Muscle layer of duodenum (tissue), 2 donors: Measurements from ENCODE around the gene SIGLEC1.
A peak's percentile ranks its signal among the peaks of the same experiment; 100 is the strongest.

Experiments used
- H3K27ac ChIP-seq: one replicate; pipeline ENCODE4 v1.7.0; 2013; ENCODE audit warnings: mild to moderate bottlenecking, low read length
- H3K27me3 ChIP-seq: one replicate; pipeline ENCODE4 v1.7.0; 2013; ENCODE audit warnings: low read depth, mild to moderate bottlenecking, control low read depth, low read length
- H3K36me3 ChIP-seq, 2 donors: one replicate each; pipeline ENCODE4 v1.7.0; 2013; ENCODE audit warnings: low read length in 2 of 2, control low read depth in 1 of 2, mild to moderate bottlenecking in 1 of 2; ENCODE audit not compliant: insufficient read depth in 2 of 2, control insufficient read depth in 1 of 2
- H3K4me1 ChIP-seq, 2 donors: one replicate each; pipeline ENCODE4 v1.7.0; 2013; ENCODE audit warnings: low read length in 2 of 2, mild to moderate bottlenecking in 2 of 2, control low read depth in 1 of 2, moderate library complexity in 1 of 2; ENCODE audit not compliant: insufficient read depth in 2 of 2, control insufficient read depth in 1 of 2
- H3K4me3 ChIP-seq, 2 donors: one replicate each; pipeline ENCODE4 v1.7.0; 2013; ENCODE audit warnings: low read length in 2 of 2, low read depth in 1 of 2, mild to moderate bottlenecking in 1 of 2
- H3K9me3 ChIP-seq, 2 donors: one replicate each; pipeline ENCODE4 v1.7.0; 2013; ENCODE audit warnings: low read length in 2 of 2, control low read depth in 1 of 2, mild to moderate bottlenecking in 1 of 2; ENCODE audit not compliant: control insufficient read depth in 1 of 2
- donor health status: healthy.

The SIGLEC1 gene

GRCh38 chr20:3681931-3682781 is 30.2 kb downstream of the SIGLEC1 start, which contains the start of gene ADAM33:
Gene ADAM33, minus strand, starts transcription at chr20:3682010. Its CDS starts 6 bp downstream, at chr20:3682004.
- H3K4me3 ChIP-seq = peak within 1 kb of the TSS; percentile 57 to 75
- peak within 1 kb of the TSS; percentile 76 for H3K27ac ChIP-seq
- peaks cover 20 to 52% of the 10 kb centered on the region in 2 donors for H3K4me1 ChIP-seq
- no peaks in the 10 kb centered on the region for H3K36me3 ChIP-seq
- no peaks in the 10 kb centered on the region for H3K27me3 ChIP-seq
- no peaks in the 10 kb centered on the region for H3K9me3 ChIP-seq

- no peaks in the 10 kb centered on the region for H3K9me3 ChIP-seq
- H3K4me1 ChIP-seq = peaks cover 16 to 51% of the 10 kb centered on the region in 2 donors
- H3K36me3 ChIP-seq = no peaks in the 10 kb centered on the region
- peak overlapping the region; percentile 76 for H3K27ac ChIP-seq
- peak overlapping the region; percentile 57 to 75 for H3K4me3 ChIP-seq
- no peaks in the 10 kb centered on the region for H3K27me3 ChIP-seq
Measured at GRCh38 chr20:3681352-3681930, 31.0 kb downstream of the SIGLEC1 start.

- no peaks in the 10 kb centered on the region for H3K9me3 ChIP-seq
- no peaks in the 10 kb centered on the region for H3K36me3 ChIP-seq
- peaks cover 15 to 45% of the 10 kb centered on the region in 2 donors for H3K4me1 ChIP-seq
- peak overlapping the region; percentile 76 for H3K27ac ChIP-seq
- peak overlapping the region; percentile 57 to 75 for H3K4me3 ChIP-seq
- no peaks in the 10 kb centered on the region for H3K27me3 ChIP-seq
Measured at GRCh38 chr20:3680701-3681351, 31.6 kb downstream of the SIGLEC1 start.

DNA sequence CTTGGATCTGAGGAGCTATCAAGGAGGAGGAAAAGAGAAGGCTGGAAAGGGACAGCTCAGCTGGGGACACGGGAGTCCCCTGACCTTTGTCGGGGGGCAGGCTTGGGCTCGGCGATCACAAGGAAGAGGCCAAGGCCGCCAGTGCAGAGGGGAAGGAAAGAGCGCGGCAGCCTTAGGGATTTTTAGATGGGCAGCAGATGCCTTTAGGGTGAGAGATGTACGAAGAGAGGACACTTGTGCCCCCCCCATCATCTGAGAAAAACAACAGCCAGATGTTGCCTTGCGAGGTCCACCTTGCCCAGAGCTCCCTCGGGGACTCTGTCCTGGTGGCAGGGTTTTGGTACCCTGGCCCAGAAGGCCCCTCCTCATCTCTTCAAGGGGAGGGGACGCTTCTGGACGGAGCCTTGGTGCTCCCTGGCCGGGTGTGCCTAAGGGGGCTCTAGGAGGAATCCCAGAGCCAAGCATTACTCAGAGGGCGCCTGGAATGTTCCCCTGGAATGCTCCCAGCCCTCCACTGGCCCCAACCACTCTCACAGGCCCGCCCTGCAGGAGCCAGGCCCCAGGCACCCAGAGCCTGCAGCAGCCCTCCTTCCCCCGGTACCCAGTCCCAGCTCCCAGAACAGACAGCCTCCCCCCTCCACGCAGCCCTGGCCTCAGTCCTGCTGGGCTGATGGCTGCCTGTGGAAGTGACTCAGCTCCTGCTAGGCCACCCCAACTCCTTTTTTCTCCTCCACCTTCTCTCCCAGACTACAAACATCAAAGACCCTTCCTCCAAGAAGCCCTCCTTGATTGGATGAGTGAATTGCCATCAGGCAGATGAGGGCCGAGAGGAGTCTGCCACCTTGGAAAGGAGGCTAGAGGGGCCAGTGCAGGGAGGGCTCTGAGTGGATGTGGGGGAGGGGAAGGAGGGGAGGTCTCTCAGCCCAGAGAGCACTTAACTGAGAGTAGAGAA is 32.4 kb downstream of the SIGLEC1 start:
- Histone ChIP-seq H3K27me3 (no peaks in the 10 kb centered on the region), H3K27ac (peak overlapping the region; percentile 76), H3K4me3 (peak overlapping the region; percentile 57 to 75), H3K36me3 (peaks cover 0 to under 1% of the 10 kb centered on the region in 2 donors), H3K4me1 (peaks cover 15 to 44% of the 10 kb centered on the region in 2 donors), H3K9me3 (no peaks in the 10 kb centered on the region)

DNA sequence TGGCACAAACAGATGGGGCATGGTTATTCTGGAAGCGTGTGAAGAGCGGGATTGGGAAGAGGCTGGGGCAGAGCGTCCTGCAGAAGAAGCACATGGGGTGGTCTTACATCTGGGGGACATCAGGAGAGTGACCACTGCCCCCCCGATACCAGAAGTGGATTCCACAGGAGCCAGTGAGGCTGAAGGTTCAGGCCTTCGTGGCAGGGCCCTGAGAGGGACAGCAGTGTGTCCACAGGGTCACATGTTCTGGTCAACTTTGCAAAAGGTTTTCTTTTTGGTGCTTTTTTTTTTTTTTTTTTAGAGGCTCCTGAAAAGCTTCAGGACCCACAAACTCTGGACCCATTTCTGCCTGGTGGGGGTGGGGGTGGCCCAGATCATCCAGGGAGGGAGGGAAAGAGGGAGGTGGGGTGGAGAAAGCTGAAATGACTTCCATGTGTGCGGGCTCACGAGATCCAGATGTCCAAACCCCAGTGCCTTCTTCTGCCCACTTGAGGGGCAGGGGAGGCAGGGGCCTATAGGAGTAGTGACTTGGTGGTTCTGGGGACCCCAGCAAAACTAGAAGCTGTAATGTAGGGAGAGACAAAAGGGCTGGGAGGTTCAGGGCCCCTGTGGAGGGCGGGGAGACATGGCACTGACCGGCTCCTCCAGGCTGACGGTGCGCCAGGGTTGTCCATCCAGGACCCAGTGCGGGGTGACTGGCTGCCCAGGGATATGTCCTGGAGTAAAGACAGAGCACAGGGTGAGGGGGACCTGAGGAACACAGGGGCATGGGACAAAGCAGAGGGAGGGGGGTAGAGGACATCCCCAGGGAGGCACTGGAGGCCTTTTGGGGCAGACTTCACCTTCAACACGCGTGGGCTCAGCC is 33.3 kb downstream of the SIGLEC1 start:
- peaks cover 15 to 44% of the 10 kb centered on the region in 2 donors for H3K4me1 ChIP-seq
- peak overlapping the region; percentile 76 for H3K27ac ChIP-seq
- H3K27me3 ChIP-seq = no peaks in the 10 kb centered on the region
- H3K4me3 ChIP-seq = peak overlapping the region; percentile 57 to 75
- H3K36me3 ChIP-seq = peaks cover 0 to 7% of the 10 kb centered on the region in 2 donors
- H3K9me3 ChIP-seq = no peaks in the 10 kb centered on the region

- Histone ChIP-seq H3K4me3 (no peak overlapping the region), H3K27ac (peak overlapping the region; percentile 23), H3K36me3 (peaks cover 0 to 13% of the 10 kb centered on the region in 2 donors), H3K27me3 (no peaks in the 10 kb centered on the region), H3K9me3 (no peaks in the 10 kb centered on the region), H3K4me1 (peaks cover 15 to 44% of the 10 kb centered on the region in 2 donors)
Measured at GRCh38 chr20:3678198-3678597, 34.2 kb downstream of the SIGLEC1 start.

DNA sequence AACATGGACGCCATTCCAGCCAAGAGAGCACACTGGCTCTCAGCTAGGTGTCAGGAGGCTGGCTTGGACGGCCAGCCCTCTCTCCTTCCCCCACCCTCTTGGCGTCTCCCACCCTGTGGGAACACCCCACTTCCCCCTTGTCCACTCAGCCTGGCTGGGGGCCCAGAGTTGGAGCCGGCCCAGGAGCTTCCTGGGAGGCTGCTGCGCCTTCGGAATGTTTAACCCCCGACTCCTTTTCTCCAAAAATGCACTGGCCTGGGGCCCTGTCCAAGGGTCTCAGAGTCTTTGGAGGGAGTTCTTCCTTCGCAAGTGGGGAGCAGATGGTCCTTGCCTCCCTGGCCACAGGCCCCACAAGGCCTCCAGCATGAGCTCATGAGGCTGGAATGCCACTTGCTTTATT is 34.7 kb downstream of the SIGLEC1 start:
- Histone ChIP-seq H3K27me3 (no peaks in the 10 kb centered on the region), H3K9me3 (no peaks in the 10 kb centered on the region), H3K36me3 (peaks cover 0 to 13% of the 10 kb centered on the region in 2 donors), H3K4me3 (no peak overlapping the region), H3K27ac (peak overlapping the region; percentile 23), H3K4me1 (peaks cover 15 to 47% of the 10 kb centered on the region in 2 donors)

DNA sequence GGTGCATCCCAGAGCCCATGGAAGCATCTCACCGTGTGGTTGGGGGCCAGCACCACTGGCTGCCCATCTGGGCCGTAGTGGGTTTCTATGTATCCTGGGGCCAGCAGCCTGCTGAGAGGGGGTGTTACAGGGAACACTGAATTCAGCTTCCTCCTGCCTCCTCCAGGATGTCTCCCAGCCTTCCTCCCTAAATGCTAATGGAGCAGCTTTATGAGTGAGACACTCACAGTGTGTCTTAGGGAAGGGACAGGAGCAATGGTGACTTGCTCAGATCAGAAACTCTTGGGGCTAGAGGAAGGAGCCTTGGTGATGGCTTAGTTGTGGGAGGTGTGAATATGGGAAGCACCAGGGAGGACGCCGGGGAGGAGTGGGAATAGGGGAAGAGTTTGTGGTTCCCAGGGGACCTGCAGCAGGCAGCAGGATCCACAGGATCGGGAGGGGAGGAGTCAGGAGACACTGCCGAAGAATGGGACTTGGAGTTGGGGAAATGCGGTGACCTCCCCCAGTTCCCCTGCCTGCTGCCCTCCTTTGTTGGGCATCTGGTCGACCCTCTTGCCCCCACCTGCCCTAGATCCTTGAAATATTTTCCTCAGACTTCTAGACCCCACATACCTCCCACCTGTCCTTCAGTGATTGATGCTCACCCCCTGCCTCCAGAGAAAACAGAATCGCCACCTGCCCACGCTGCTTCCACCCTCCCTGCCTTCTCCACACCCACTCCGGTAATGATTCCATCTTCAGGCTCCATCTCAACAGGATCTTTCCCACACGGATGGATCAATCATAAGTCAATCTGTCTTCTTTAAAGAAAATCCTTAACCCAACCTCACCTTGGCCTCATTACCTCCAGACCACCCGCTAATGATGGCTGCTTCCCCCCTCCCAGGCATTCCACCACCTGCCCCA is 37.2 kb downstream of the SIGLEC1 start:
- H3K27me3 ChIP-seq = peaks cover 5% of the 10 kb centered on the region
- H3K4me1 ChIP-seq = peaks cover 15 to 39% of the 10 kb centered on the region in 2 donors
- no peaks in the 10 kb centered on the region for H3K9me3 ChIP-seq
- H3K27ac ChIP-seq = no peak overlapping the region
- peaks cover 0 to 23% of the 10 kb centered on the region in 2 donors for H3K36me3 ChIP-seq
- H3K4me3 ChIP-seq = no peak overlapping the region

- H3K4me1 ChIP-seq = peaks cover 15 to 31% of the 10 kb centered on the region in 2 donors
- H3K27ac ChIP-seq = no peak overlapping the region
- no peaks in the 10 kb centered on the region for H3K9me3 ChIP-seq
- H3K27me3 ChIP-seq = peaks cover 5% of the 10 kb centered on the region
- peaks cover 0 to 23% of the 10 kb centered on the region in 2 donors for H3K36me3 ChIP-seq
- H3K4me3 ChIP-seq = no peak overlapping the region
Measured at GRCh38 chr20:3674447-3674846, 38.0 kb downstream of the SIGLEC1 start.
